ENCODE results near the gene ALOX5AP. TPM values are rescaled to one million over a fixed set of nuclear protein-coding genes. Genes with fewer than 3 reads are reported as not detected.

Gene ALOX5AP
- total RNA-seq, 2 experiments from 2014 or later = 230 to 238 TPM

Other genes with a start within 250 kb of the ALOX5AP start
- 10 to 100 TPM; 19.7 to 21.8 TPM for gene USPL1, start 117.6 kb upstream of the ALOX5AP start, total RNA-seq
- gene MEDAG, start 170.7 kb downstream of the ALOX5AP start, total RNA-seq = under 1 TPM in 1 of 2 experiments, not detected in 1; 0.08 TPM
- not detected for gene TEX26, start 197.1 kb downstream of the ALOX5AP start, total RNA-seq

All from activated CD4-positive, alpha-beta memory T cell treated with anti-CD3 and anti-CD28 coated beads, Interleukin-2, amount 10 ng/mL, durations not matched to agents 7 days and 5 days (primary cell).